ENCODE results near the gene ARHGEF4. TPM values are rescaled to one million over a fixed set of nuclear protein-coding genes. Genes with fewer than 3 reads are reported as not detected.

Gene ARHGEF4
- total and polyA plus RNA-seq, 7 donors, result 1.7 to 32.4 (median 17.2) TPM; not detected in 1

Small RNA genes lying within 50 kb of the gene (small RNA-seq; reads per million reads assigned to genes)
- 0 reads per million in 3 donors for gene RF00423

Other genes with a start within 250 kb of the ARHGEF4 start
- not detected for gene CFC1, start 237.3 kb upstream of the ARHGEF4 start, total RNA-seq
- gene CFC1, start 237.3 kb upstream of the ARHGEF4 start, polyA plus RNA-seq, result under 1 TPM in 2 of 3 donors, not detected in 1; 0.29 to 0.69 TPM
- not detected for gene POTEJ, start 225.5 kb upstream of the ARHGEF4 start, total RNA-seq
- gene POTEJ, start 225.5 kb upstream of the ARHGEF4 start, polyA plus RNA-seq, result under 1 TPM in 1 of 3 donors, not detected in 2; 0.01 TPM
- gene GPR148, start 107.8 kb upstream of the ARHGEF4 start, total RNA-seq, result not detected
- under 1 TPM in 1 of 3 donors, not detected in 2; 0.04 TPM for gene GPR148, start 107.8 kb upstream of the ARHGEF4 start, polyA plus RNA-seq
- 1 to 10 TPM in 1 of 4 donors, under 1 TPM in 1, not detected in 2; 0.33 to 1.4 TPM for gene AMER3, start 81.4 kb upstream of the ARHGEF4 start, total RNA-seq
- under 1 TPM; under 0.01 to 0.28 (median 0.23) TPM for gene AMER3, start 81.4 kb upstream of the ARHGEF4 start, polyA plus RNA-seq

Data from sigmoid colon (tissue), 7 donors.